Measurements from ENCODE around the gene SDK1. TPM values are rescaled to one million over a fixed set of nuclear protein-coding genes. Genes with fewer than 3 reads are reported as not detected.

Gene SDK1
- total and polyA plus RNA-seq, 7 donors, result 0.31 to 2.4 (median 1.3) TPM

GRCh38 chr7:4102231-4102841 lies 801.3 kb downstream of the SDK1 start:
- H3K36me3 ChIP-seq (ENCODE audit: insufficient read depth in 1 of 2, low read depth in 1 of 2), result no peaks in the 10 kb centered on the region
- H3K27me3 ChIP-seq (ENCODE audit: insufficient read depth in 3 of 3, low read length in 2 of 3), result no peaks in the 10 kb centered on the region
- ATAC-seq, result no peak
- H3K4me3 ChIP-seq, result no peak overlapping the region
- 65 to 73% (median 70%) methylated on average over 14 of the region's 14 CpGs for WGBS, 3 donors
- no peak for TF ChIP-seq CTCF (IDR thresholded peaks at IDR 0.05)
- no peak overlapping the region for H3K27ac ChIP-seq
- H3K9me3 ChIP-seq, result no peaks in the 10 kb centered on the region
- no peak for DNase-seq
- H3K4me1 ChIP-seq, result no peaks in the 10 kb centered on the region
- intact Hi-C loops (cut with DNase I), result no loop called here

DNA sequence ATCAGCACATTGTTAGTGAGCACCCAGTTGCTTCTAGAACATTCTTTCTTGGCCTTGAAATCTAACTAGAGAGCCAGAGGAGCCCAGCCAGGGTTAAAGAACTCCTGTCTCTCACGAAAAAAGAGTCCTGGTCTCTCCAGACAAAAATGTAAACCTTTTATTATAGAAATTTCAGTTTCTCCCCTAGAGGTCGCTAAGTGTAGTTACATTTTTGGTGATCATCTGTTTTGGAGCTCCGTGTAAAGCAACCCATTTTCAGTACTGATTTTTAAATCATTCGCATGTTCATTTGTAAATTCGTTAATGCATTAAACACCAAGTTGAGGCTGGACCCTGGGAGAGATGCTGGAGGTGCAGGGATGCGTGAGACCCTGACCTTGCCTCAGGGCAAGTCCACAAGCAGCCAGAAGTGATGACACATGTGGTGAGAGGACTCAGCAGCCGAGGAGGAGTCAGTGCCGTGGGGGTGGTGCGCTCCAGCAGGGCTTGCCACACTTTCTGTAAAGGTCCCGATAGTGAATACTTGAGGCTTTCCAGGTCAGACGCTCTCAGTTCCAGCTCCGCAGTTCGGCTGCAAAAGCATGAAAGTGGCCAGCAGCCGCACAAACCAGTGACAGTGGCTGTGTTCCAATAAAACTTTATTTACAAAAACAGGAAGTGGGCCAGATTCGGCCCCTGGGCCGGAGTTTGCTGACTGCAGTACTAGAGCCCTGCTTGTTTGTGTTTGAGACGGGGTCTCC lies 802.5 kb downstream of the SDK1 start:
- intact Hi-C loops (cut with DNase I), result no loop called here
- H3K4me3 ChIP-seq, result no peak overlapping the region
- no peak for DNase-seq
- H3K27me3 ChIP-seq (ENCODE audit: insufficient read depth in 3 of 3, low read length in 2 of 3), result no peaks in the 10 kb centered on the region
- no peaks in the 10 kb centered on the region for H3K36me3 ChIP-seq (ENCODE audit: insufficient read depth in 1 of 2, low read depth in 1 of 2)
- no peaks in the 10 kb centered on the region for H3K4me1 ChIP-seq
- WGBS, 3 donors, result 86 to 89% (median 87%) methylated on average over 17 of the region's 17 CpGs
- no peak overlapping the region for H3K27ac ChIP-seq
- no peak for ATAC-seq
- no peak for TF ChIP-seq CTCF (IDR thresholded peaks at IDR 0.05)
- H3K9me3 ChIP-seq, result no peaks in the 10 kb centered on the region

DNA sequence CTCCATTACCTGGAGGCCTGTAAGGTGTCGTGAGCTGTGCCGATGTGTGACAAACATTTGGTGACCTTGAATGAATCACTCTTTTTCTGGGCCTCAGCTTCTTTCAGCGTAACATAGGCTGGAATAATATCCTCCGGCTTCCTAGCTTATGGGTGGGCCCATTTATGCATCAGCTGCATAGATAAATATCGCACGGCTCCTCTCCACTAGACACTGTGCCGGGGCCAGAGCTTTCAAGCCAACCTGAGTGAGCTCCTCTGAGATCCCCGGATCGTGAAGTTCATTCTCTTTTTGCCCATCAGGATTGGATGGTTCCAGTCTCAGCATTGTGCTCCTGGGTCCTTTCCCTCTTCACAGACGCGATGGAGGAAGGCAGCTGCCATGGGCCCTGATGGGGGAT lies 806.8 kb downstream of the SDK1 start:
- H3K4me3 ChIP-seq, result no peak overlapping the region
- 88 to 90% (median 88%) methylated on average over 11 of the region's 11 CpGs for WGBS, 3 donors
- DNase-seq, result no peak
- intact Hi-C loops (cut with DNase I), result no loop called here
- ATAC-seq, result no peak
- H3K27ac ChIP-seq, result no peak overlapping the region
- no peaks in the 10 kb centered on the region for H3K27me3 ChIP-seq (ENCODE audit: insufficient read depth in 3 of 3, low read length in 2 of 3)
- TF ChIP-seq CTCF (IDR thresholded peaks at IDR 0.05), result no peak
- no peaks in the 10 kb centered on the region for H3K4me1 ChIP-seq
- H3K9me3 ChIP-seq, result no peaks in the 10 kb centered on the region
- no peaks in the 10 kb centered on the region for H3K36me3 ChIP-seq (ENCODE audit: insufficient read depth in 1 of 2, low read depth in 1 of 2)

- WGBS, 3 donors, result 80 to 90% (median 81%) methylated on average over 9 of the region's 9 CpGs
- Histone ChIP-seq H3K27ac (no peak overlapping the region), H3K4me1 (no peaks in the 10 kb centered on the region), H3K9me3 (no peaks in the 10 kb centered on the region), H3K36me3 (ENCODE audit: insufficient read depth in 1 of 2, low read depth in 1 of 2) (no peaks in the 10 kb centered on the region), H3K4me3 (no peak overlapping the region), H3K27me3 (ENCODE audit: insufficient read depth in 3 of 3, low read length in 2 of 3) (no peaks in the 10 kb centered on the region)
- intact Hi-C loops (cut with DNase I), result no loop called here
- DNase-seq (no peak), ATAC-seq (no peak)
- TF ChIP-seq CTCF (IDR thresholded peaks at IDR 0.05), result no peak
Measured at GRCh38 chr7:4108951-4109350, 807.9 kb downstream of the SDK1 start.

Data from psoas muscle (tissue), 8 donors.